ENCODE results near the gene CREB5.

CREB5 gene

DNA sequence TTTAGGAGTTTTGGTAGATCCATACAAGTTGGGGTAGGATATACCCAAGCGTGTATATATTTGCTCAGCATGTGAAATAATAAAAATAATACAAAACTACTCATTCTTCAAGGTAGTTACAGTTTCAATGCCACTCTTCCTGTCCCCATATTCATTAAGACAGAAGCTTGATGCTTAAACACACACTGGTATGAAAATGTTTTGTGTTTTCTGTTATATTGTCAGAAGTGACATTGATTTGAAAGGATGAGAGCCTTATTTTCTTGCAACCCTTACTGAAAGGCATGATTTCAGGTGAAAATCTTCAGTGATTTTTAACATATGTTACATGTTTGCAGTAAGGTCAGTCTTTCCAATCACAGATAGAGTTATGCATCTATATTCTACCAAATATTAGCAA, 312.2 kb downstream of the CREB5 start:
- DNase-seq = no peak

DNA sequence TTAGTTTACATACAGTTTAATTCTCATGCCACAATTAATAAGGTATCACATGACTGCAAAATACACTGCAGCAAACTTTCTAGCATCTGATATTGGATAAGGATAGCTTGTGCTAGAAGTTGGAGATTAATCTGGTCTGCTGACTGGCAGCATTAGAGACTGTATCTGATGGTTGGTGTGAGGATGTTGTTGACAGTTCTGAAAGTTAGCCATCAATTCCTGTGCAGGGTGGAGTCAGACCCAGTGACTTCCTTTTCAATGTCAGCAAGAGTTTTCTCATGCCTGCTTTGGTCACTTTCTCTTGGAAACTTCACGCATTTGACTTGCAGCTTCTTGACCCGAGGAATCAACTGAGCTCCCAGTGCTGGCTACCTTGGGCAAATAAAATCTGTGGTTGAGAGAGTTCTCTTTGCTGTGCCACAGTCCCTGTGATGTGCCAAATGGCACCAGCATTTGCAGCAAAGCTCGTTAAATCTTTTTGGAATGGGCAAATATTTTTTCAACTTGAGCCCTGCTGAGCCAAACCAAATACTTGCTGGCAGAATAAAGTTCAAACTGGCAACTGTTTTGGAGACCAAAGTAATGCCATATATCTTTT, 312.8 kb downstream of the CREB5 start:
- DNase-seq = no peak

DNA sequence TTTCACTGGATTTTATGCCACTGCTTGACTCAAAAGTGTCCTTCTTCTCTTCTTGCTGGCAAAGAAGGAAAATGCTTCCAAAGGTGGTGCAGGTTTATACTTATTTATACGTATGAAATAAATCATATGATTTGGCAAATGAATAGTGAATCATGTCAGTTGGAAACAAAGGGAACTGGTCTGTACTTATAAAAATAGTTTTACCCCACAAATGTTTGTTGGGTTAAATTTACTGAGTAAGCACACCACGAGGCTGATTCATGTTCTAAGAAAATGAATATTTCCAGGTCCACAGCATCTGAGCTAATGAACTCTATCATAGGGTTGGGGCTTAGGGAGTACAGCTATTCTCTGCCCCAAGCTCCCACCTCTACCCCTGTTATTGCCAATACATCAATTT, 313.6 kb downstream of the CREB5 start:
- no peak for DNase-seq

DNA sequence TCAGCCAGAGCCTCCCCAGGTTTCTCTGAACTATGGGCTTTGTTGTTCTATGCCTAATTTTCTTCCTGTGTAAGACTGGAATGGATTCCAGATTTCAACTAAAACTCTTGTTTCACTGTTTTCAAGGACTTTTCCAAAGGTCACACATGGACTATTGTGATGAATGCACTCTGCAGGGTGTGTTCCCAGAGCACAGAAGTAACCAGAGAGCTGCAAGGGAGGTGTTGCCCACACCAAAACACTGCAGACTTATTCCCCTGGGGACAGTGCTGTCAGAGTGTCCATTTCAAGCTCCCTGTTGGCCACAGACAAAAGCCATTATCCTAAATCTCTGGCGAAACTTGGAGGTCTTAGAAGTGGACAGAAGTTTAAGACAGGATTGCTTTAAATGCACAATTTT, 314.2 kb downstream of the CREB5 start:
- no peak for DNase-seq

GRCh38 chr7:28729281-28729680, 317.0 kb downstream of the CREB5 start:
- no peak for DNase-seq

GRCh38 chr7:28729727-28730126, 317.4 kb downstream of the CREB5 start:
- no peak for DNase-seq

DNA sequence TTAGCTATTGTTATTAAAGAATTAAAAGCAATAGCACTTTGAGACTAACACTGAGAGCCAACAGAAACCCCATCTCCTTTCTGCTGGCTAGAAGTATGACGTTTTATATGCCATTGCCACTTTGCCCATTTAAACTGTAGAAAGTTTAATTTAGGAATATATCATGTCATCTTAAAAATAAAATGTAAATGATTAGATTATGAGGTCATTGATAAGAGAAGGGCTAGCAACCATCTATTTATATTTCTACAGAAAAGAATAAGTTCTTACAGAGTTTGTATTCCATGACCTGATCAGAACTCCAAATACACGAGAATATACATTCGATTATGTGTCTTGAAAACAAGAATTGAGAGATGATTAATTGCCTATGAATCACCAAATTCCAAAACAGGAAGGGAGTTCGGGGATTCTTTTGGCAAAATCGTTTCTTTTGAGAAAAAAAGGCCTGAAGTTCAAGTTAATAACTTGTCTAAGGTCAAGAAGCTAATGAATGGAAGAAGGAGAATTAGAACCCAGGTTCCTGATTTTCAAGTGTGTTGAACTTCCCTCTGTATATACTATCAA, 318.9 kb downstream of the CREB5 start:
- DNase-seq = no peak

- no peak for DNase-seq
Measured at GRCh38 chr7:28732071-28732869, 320.0 kb downstream of the CREB5 start.

- DNase-seq = no peak
Measured at GRCh38 chr7:28733035-28733434, 320.7 kb downstream of the CREB5 start.

DNA sequence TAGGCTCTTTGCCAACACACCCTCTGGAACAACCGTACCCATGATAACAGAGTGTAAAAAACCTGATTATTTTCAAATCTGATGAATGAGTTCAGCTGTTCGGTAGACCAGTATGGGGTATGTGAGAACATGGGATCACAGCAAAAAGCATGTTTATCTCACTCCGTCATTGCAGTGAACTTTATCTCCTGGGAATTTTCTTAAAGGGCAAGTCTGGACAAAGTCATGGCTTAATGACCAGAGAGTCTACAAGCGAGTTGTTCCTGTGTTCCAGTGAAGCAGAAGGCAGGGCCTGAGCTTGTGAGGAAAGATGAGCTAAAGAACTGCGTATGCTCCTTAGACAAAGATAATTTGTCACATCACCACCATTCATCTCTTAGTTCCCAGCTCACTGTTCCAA, 326.1 kb downstream of the CREB5 start:
- no peak for DNase-seq

DNA sequence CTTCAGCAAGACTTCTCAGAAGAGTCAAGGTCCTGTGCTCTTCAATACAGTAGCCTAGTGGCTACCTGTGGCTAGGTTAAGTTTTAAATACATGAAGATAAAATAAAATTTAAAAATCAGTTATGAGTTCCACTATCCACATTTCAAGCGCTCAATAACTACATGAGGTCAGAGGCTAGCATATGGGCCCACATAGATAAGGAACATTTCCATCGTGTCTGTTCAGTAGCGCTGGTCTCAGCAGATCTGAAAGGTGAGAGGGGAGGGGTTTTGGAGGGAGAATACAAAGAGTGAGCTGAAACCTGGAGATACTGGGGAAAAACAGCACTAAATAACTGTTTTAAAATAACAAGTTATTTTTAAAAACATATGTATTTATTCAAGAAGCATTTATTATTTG, 326.8 kb downstream of the CREB5 start:
- no peak for DNase-seq

GRCh38 chr7:28739826-28740225, 327.5 kb downstream of the CREB5 start:
- DNase-seq = no peak

DNA sequence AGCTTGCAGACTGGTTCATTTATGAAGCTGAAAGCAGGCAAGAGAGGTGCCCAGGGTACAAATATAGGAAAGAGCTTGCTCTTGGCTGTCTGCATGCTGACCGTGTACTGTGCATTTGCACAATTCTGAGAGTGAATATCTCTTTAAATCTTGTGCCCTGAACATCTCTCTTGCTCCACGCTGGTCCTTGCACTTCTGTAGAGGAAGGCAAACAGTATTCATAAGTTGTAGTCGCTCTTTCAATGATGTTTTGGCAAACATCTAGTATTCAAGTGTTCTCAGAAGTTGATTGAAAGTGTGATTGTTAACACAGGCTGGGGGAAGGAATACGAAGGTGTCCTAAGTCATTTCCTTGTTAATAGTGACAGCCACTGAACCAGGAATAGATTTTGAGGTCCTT, 332.6 kb downstream of the CREB5 start:
- no peak for DNase-seq

GRCh38 chr7:28745351-28745750, 333.0 kb downstream of the CREB5 start:
- no peak for DNase-seq

DNA sequence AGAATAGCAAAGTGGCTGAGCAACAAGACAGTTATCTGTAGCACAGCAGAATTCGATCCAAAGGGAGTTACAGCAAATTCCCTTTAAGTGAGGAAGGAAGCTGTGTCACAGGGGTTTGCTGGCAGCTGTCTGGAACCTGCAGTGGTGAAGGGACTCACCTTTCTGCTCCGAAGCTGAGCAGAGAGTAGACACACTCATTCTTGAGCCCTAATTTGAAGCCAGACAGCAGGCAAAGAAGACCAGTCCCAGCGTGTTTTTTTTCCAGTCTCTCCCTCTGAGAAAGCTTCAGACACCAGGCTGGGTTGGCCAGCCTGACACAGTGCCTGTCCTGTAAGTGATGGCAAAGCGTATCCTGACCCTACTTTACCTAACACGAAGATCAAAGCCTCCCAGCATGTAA, 335.1 kb downstream of the CREB5 start:
- DNase-seq = no peak

- DNase-seq = no peak
Measured at GRCh38 chr7:28747854-28748253, 335.5 kb downstream of the CREB5 start.

GRCh38 chr7:28748346-28748745, 336.0 kb downstream of the CREB5 start:
- DNase-seq = no peak

- no peak for DNase-seq
Measured at GRCh38 chr7:28748933-28749584, 336.7 kb downstream of the CREB5 start.

GRCh38 chr7:28749638-28750037, 337.3 kb downstream of the CREB5 start:
- no peak for DNase-seq

- no peak for DNase-seq
Measured at GRCh38 chr7:28750981-28751380, 338.7 kb downstream of the CREB5 start.

DNA sequence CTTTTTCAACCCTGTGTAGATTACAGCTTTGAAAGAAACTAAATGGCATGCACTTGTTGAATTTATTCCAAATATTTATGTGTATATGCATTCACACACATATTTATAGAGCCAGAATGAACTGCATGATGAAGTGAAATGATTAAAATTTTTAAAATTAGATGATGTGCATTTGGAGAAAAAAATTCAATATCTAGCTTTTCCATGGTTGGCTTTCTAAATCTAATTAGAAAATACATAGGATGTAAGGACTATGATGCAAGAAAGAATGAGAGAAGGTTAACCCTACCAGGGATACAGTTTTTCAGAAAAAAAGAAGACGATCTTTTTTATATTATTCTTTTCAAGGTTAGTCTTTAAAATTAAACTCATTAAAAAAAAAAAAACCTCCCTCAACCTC, 341.3 kb downstream of the CREB5 start:
- no peak for DNase-seq

GRCh38 chr7:28754027-28754426, 341.7 kb downstream of the CREB5 start:
- DNase-seq = no peak

- no peak for DNase-seq
Measured at GRCh38 chr7:28754447-28754846, 342.1 kb downstream of the CREB5 start.

DNA sequence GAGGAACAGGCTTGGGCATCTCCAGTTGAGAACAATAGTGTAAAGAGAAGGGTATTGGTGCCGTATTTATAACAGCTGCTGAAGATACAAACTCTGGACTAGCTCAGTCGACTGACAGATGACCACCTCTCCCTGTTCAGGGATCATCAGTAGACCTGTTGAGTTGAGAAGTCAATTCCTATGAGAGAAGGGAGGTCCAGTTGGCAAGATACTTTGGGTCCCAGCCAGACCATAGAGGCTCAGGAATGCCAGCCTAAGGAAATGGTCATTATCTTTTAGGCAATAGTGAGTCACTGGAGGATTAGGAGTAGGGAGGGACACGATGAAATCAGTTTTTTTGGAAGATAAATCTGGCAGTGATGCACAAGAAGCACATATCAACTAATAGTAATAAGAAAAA, 342.9 kb downstream of the CREB5 start:
- no peak for DNase-seq

Measured in NCI-H446 treated with DMSO at 0.1 percent for 48 hours (cell line).